HepG2 (cell line): ENCODE data around the gene PKD2L1.

Source experiments
- ISX ChIP-seq: sonication (generic); formaldehyde crosslinking; conservative IDR thresholded peaks from 2 replicates; pipeline ENCODE4 v1.5.0; 2020; ENCODE audit warnings: missing genetic modification reagents
- NR2F1 ChIP-seq, 2 experiments: fragments of 450-650 bp in 1 of 2; formaldehyde crosslinking in 1 of 2; IDR thresholded peaks; 2 replicates each; pipeline versions ENCODE4 v1.5.0 to v1.6.1; 2016 to 2020; ENCODE audit warnings: mild to moderate bottlenecking in 1 of 2, missing compliant biosample characterization in 1 of 2, missing genetic modification reagents in 1 of 2, moderate library complexity in 1 of 2
- POLR2A ChIP-seq, 2 experiments: IDR thresholded peaks; 2 replicates each; pipeline ENCODE4 v1.6.1; 2011; ENCODE audit warnings: low read depth in 2 of 2, low read length in 2 of 2, mild to moderate bottlenecking in 1 of 2, moderate library complexity in 1 of 2; ENCODE audit not compliant: insufficient read depth in 1 of 2
- RNF2 ChIP-seq: fragments of 450-650 bp; conservative IDR thresholded peaks from 2 replicates; pipeline ENCODE4 v1.6.1; 2016; ENCODE audit warnings: low read depth
- ZNF317 ChIP-seq: sonication (generic); formaldehyde crosslinking; IDR thresholded peaks from 2 replicates; pipeline ENCODE4 v1.5.0; 2020; ENCODE audit warnings: mild to moderate bottlenecking, missing genetic modification reagents
- ZNF558 ChIP-seq: sonication (generic); formaldehyde crosslinking; IDR thresholded peaks from 2 replicates; pipeline ENCODE4 v1.9.0; 2022; ENCODE audit warnings: mild to moderate bottlenecking, missing genetic modification reagents, borderline replicate concordance
- TF ChIP-seq, protein P1 (sequence below): sonication (generic); formaldehyde crosslinking; IDR thresholded peaks from 2 replicates; pipeline ENCODE4 v1.5.0; 2020; ENCODE audit warnings: missing genetic modification reagents, mild to moderate bottlenecking, borderline replicate concordance
- TF ChIP-seq, protein P2 (sequence below): sonication (generic); formaldehyde crosslinking; IDR thresholded peaks from 2 replicates; pipeline ENCODE4 v1.4.0; 2020; ENCODE audit warnings: missing genetic modification reagents, borderline replicate concordance

DNA sequence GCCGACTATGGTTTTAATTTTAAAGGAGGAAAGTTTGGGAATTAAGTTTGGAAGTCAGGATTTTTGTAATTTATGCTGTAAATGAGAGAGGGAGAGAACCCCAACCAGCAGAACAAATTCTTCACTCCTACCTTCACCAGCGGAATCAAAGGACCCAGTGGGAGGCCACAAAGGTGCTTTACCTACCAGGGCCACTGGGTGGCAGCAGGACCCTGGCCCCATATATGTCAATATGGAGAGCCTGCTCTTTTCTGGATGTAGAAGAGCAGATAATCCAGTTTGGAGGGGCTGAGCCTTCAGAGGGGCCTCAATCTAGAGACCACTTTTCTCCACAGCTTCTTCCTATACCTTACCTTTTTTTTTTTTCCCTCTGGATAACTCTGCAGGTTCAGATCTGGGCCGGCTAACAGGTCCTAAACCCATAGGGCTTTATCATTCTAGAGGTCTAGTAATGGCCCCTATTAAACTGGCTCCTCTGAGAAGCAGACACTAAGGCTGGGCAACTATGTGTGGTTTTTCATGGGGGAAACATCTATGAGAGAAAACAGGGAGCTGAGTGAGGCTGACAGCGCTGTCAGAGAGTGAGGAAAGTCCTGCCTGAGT, 8.5 kb upstream of the PKD2L1 start:
- TF ChIP-seq POLR2A (IDR thresholded peaks at IDR 0.05; ENCODE audit: insufficient read depth in 1 of 2, low read depth in 2 of 2, low read length in 2 of 2) (no peak), ZNF558 (CRISPR knock-in tag) (no peak), RNF2 (no peak), NR2F1 (CRISPR knock-in tag; IDR thresholded peaks at IDR 0.05) (no peak), ZNF317 (CRISPR knock-in tag) (no peak; the same call in 1 of the 2 replicates), ISX (no peak)
- TF ChIP-seq, protein P1, sequence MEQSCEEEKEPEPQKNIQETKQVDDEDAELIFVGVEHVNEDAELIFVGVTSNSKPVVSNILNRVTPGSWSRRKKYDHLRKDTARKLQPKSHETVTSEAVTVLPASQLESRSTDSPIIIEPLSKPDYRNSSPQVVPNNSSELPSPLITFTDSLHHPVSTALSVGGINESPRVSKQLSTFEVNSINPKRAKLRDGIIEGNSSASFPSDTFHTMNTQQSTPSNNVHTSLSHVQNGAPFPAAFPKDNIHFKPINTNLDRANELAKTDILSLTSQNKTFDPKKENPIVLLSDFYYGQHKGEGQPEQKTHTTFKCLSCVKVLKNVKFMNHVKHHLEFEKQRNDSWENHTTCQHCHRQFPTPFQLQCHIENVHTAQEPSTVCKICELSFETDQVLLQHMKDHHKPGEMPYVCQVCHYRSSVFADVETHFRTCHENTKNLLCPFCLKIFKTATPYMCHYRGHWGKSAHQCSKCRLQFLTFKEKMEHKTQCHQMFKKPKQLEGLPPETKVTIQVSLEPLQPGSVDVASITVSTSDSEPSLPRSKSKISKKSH (CRISPR knock-in tag): no peak
- TF ChIP-seq, protein P2, sequence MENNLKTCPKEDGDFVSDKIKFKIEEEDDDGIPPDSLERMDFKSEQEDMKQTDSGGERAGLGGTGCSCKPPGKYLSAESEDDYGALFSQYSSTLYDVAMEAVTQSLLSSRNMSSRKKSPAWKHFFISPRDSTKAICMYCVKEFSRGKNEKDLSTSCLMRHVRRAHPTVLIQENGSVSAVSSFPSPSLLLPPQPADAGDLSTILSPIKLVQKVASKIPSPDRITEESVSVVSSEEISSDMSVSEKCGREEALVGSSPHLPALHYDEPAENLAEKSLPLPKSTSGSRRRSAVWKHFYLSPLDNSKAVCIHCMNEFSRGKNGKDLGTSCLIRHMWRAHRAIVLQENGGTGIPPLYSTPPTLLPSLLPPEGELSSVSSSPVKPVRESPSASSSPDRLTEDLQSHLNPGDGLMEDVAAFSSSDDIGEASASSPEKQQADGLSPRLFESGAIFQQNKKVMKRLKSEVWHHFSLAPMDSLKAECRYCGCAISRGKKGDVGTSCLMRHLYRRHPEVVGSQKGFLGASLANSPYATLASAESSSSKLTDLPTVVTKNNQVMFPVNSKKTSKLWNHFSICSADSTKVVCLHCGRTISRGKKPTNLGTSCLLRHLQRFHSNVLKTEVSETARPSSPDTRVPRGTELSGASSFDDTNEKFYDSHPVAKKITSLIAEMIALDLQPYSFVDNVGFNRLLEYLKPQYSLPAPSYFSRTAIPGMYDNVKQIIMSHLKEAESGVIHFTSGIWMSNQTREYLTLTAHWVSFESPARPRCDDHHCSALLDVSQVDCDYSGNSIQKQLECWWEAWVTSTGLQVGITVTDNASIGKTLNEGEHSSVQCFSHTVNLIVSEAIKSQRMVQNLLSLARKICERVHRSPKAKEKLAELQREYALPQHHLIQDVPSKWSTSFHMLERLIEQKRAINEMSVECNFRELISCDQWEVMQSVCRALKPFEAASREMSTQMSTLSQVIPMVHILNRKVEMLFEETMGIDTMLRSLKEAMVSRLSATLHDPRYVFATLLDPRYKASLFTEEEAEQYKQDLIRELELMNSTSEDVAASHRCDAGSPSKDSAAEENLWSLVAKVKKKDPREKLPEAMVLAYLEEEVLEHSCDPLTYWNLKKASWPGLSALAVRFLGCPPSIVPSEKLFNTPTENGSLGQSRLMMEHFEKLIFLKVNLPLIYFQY (CRISPR knock-in tag): no peak
